H1 (cell line): ENCODE data around the gene MLH3. TPM values are rescaled to one million over a fixed set of nuclear protein-coding genes. Genes with fewer than 3 reads are reported as not detected.

Source experiments
- CTCF ChIA-PET: fragments of 300-600 bp; sonication (Branson Sonifier 250); formaldehyde crosslinking; loops from one replicate; lab custom pipeline; 2021; ENCODE audit not compliant: partially characterized antibody; lab: Charles Lee
- POLR2A ChIA-PET: fragments of 300-600 bp; sonication (Branson Sonifier 250); formaldehyde crosslinking; loops from one replicate; lab custom pipeline; 2021; ENCODE audit warnings: inconsistent platforms; ENCODE audit not compliant: partially characterized antibody; lab: Charles Lee
- DNase-seq, 2 experiments: peaks; one replicate each; pipeline versions ENCODE4 v3.0.0 to v3.0.0-alpha.2; 2010 to 2022; ENCODE audit warnings: low spot score in 2 of 2, low read depth in 1 of 2, mixed read lengths in 1 of 2
- FAIRE-seq: peaks from 2 replicates; lab custom pipeline; 2011; peaks lifted over from hg19 to GRCh38; lab: Jason Lieb, UNC
- H2AFZ ChIP-seq: 2 replicates; pipeline ENCODE4 v1.8.1; 2012; ENCODE audit warnings: low read length, inconsistent platforms
- H2AK5ac ChIP-seq: 2 replicates; pipeline ENCODE4 v1.6.1; 2013; ENCODE audit warnings: low read depth, low read length
- H2BK120ac ChIP-seq: replicated peaks from 2 replicates; pipeline ENCODE3; 2013; ENCODE audit warnings: low read depth, low read length, inconsistent platforms
- H2BK12ac ChIP-seq: 2 replicates; pipeline ENCODE4 v1.6.1; 2013; ENCODE audit warnings: low read depth, low read length
- H2BK15ac ChIP-seq: 2 replicates; pipeline ENCODE4 v1.6.1; 2013; ENCODE audit warnings: low read length
- H2BK20ac ChIP-seq: 2 replicates; pipeline ENCODE4 v1.6.1; 2013; ENCODE audit warnings: low read length
- H2BK5ac ChIP-seq: 2 replicates; pipeline ENCODE4 v1.6.1; 2013; ENCODE audit warnings: low read depth, low read length
- H3K14ac ChIP-seq: 2 replicates; pipeline ENCODE4 v1.6.1; 2013; ENCODE audit warnings: inconsistent platforms; ENCODE audit not compliant: insufficient read length
- H3K18ac ChIP-seq: 2 replicates; pipeline ENCODE4 v1.6.1; 2013; ENCODE audit warnings: low read length; ENCODE audit errors: extremely low read depth
- H3K23ac ChIP-seq: 2 replicates; pipeline ENCODE4 v1.6.1; 2013; ENCODE audit warnings: inconsistent platforms; ENCODE audit not compliant: insufficient read length
- H3K23me2 ChIP-seq: 2 replicates; pipeline ENCODE4 v1.6.1; 2013; ENCODE audit warnings: low read depth, low read length
- H3K27ac ChIP-seq: 2 replicates; pipeline ENCODE4 v1.6.1; 2011; ENCODE audit warnings: low read depth, low read length, inconsistent platforms
- H3K27me3 ChIP-seq, 4 experiments: replicated peaks in 1 of 4; 1 replicate in 1 of 4; 2 replicates in 3 of 4; pipeline versions ENCODE4 v1.6.1 to v1.8.1; 2011 to 2013; ENCODE audit warnings: low read length in 3 of 4, mild to moderate bottlenecking in 3 of 4, inconsistent platforms in 2 of 4, mixed read lengths in 2 of 4, moderate library complexity in 1 of 4; ENCODE audit not compliant: control insufficient read depth in 3 of 4, insufficient read depth in 3 of 4; ENCODE audit errors: extremely low read depth in 1 of 4
- H3K36me3 ChIP-seq, 4 experiments: 2 replicates each; pipeline versions ENCODE4 v1.6.1 to v1.8.1; 2011 to 2013; ENCODE audit warnings: mild to moderate bottlenecking in 4 of 4, low read length in 3 of 4, moderate library complexity in 2 of 4, control low read depth in 1 of 4, inconsistent platforms in 1 of 4; ENCODE audit not compliant: insufficient read depth in 4 of 4, control insufficient read depth in 2 of 4
- H3K4ac ChIP-seq: replicated peaks from 2 replicates; pipeline ENCODE3; 2013; ENCODE audit warnings: low read length, low read depth, mixed read lengths, inconsistent platforms; ENCODE audit not compliant: insufficient read length
- H3K4me1 ChIP-seq, 4 experiments: replicated peaks in 1 of 4; 1 replicate in 1 of 4; 2 replicates in 3 of 4; pipeline versions ENCODE4 v1.6.1 to v1.8.1; 2011 to 2013; ENCODE audit warnings: low read length in 3 of 4, inconsistent platforms in 2 of 4, mixed read lengths in 1 of 4; ENCODE audit not compliant: insufficient read depth in 4 of 4, control insufficient read depth in 3 of 4
- H3K4me2 ChIP-seq, 2 experiments: 2 replicates each; pipeline versions ENCODE4 v1.6.1 to v1.8.1; 2011 to 2013; ENCODE audit warnings: low read depth in 2 of 2, low read length in 2 of 2, control low read depth in 1 of 2, inconsistent platforms in 1 of 2, mild to moderate bottlenecking in 1 of 2; ENCODE audit not compliant: insufficient read depth in 1 of 2
- H3K4me3 ChIP-seq, 4 experiments: fragments of 200-600, 300-600 bp in 1 of 4; sonication (generic), shearing (Covaris generic), sonication (Bioruptor Twin) in 1 of 4; 2 replicates each; pipeline versions ENCODE4 v1.5.1 to v1.8.1; 2011 to 2016; ENCODE audit warnings: low read length in 4 of 4, low read depth in 3 of 4, control low read depth in 2 of 4, inconsistent platforms in 2 of 4, mild to moderate bottlenecking in 2 of 4, mixed read lengths in 1 of 4, moderate library complexity in 1 of 4; ENCODE audit not compliant: insufficient read depth in 2 of 4; ENCODE audit errors: extremely low read depth in 1 of 4
- H3K56ac ChIP-seq: replicated peaks from 2 replicates; pipeline ENCODE3; 2013; ENCODE audit warnings: low read depth, mild to moderate bottlenecking, mixed read lengths, low read length, inconsistent platforms; ENCODE audit not compliant: insufficient read length
- H3K79me1 ChIP-seq: 2 replicates; pipeline ENCODE4 v1.6.1; 2013; ENCODE audit warnings: low read depth, low read length, control low read depth
- H3K79me2 ChIP-seq, 2 experiments: 2 replicates each; pipeline versions ENCODE4 v1.6.1 to v1.8.1; 2012 to 2013; ENCODE audit warnings: low read length in 2 of 2, mild to moderate bottlenecking in 2 of 2, inconsistent platforms in 1 of 2; ENCODE audit not compliant: insufficient read depth in 2 of 2, control insufficient read depth in 1 of 2
- H3K9ac ChIP-seq, 4 experiments: replicated peaks in 1 of 4; 1 replicate in 1 of 4; 2 replicates in 3 of 4; pipeline versions ENCODE4 v1.6.1 to v1.8.1; 2011 to 2013; ENCODE audit warnings: low read depth in 3 of 4, low read length in 3 of 4, control low read depth in 2 of 4, mild to moderate bottlenecking in 2 of 4, moderate library complexity in 2 of 4, inconsistent platforms in 1 of 4; ENCODE audit errors: extremely low read depth in 1 of 4
- H3K9me3 ChIP-seq, 2 experiments: 2 replicates each; pipeline versions ENCODE4 v1.6.1 to v1.8.1; 2012 to 2013; ENCODE audit warnings: mild to moderate bottlenecking in 2 of 2, moderate library complexity in 2 of 2, control low read depth in 1 of 2, inconsistent platforms in 1 of 2, low read depth in 1 of 2, low read length in 1 of 2, mixed read lengths in 1 of 2; ENCODE audit not compliant: insufficient read depth in 2 of 2
- H4K20me1 ChIP-seq, 2 experiments: replicated peaks in 1 of 2; 2 replicates each; pipeline versions ENCODE3 to v1.8.1; 2011 to 2013; ENCODE audit warnings: inconsistent platforms in 2 of 2, low read length in 2 of 2, mild to moderate bottlenecking in 1 of 2; ENCODE audit not compliant: insufficient read depth in 2 of 2, control insufficient read depth in 1 of 2
- H4K5ac ChIP-seq: 2 replicates; pipeline ENCODE4 v1.6.1; 2013; ENCODE audit warnings: low read length, low read depth, mixed read lengths, inconsistent platforms; ENCODE audit not compliant: insufficient read length
- H4K8ac ChIP-seq: 2 replicates; pipeline ENCODE4 v1.8.0; 2013; ENCODE audit warnings: mild to moderate bottlenecking, moderate library complexity, low read length, inconsistent platforms; ENCODE audit not compliant: insufficient read depth; ENCODE audit errors: extremely low read depth
- H4K91ac ChIP-seq: replicated peaks from 2 replicates; pipeline ENCODE3; 2013; ENCODE audit warnings: low read length, mixed read lengths, inconsistent platforms; ENCODE audit not compliant: insufficient read length
- ASH2L ChIP-seq: fragments of 200-600, 300-600 bp; sonication (generic); IDR thresholded peaks from one replicate; pipeline ENCODE4 v1.7.1; 2017; ENCODE audit warnings: low read length
- BRCA1 ChIP-seq: IDR thresholded peaks from 2 replicates; pipeline ENCODE4 v1.6.1; 2012; ENCODE audit warnings: low read depth, low read length, improper control_type of control experiment
- CHD1 ChIP-seq: IDR thresholded peaks from 2 replicates; pipeline ENCODE4 v1.6.1; 2012; ENCODE audit warnings: low read depth, low read length, improper control_type of control experiment
- CHD2 ChIP-seq: IDR thresholded peaks from 2 replicates; pipeline ENCODE4 v1.6.1; 2012; ENCODE audit warnings: low read length, improper control_type of control experiment
- E2F6 ChIP-seq: IDR thresholded peaks from 2 replicates; pipeline ENCODE4 v1.6.1; 2012; ENCODE audit warnings: inconsistent platforms
- FOSL1 ChIP-seq: IDR thresholded peaks from 2 replicates; pipeline ENCODE4 v1.6.1; 2011; ENCODE audit warnings: mild to moderate bottlenecking, low read depth, low read length, moderate library complexity; ENCODE audit not compliant: insufficient read depth
- HDAC6 ChIP-seq: IDR thresholded peaks from one replicate; pipeline ENCODE4 v1.7.1; 2012; ENCODE audit warnings: low read depth, mild to moderate bottlenecking, inconsistent platforms, low read length, moderate library complexity
- KDM4A ChIP-seq: IDR thresholded peaks from one replicate; pipeline ENCODE4 v1.7.1; 2012; ENCODE audit warnings: low read depth, mild to moderate bottlenecking, moderate library complexity, low read length, inconsistent platforms; ENCODE audit not compliant: severe bottlenecking
- MAFK ChIP-seq: IDR thresholded peaks from 2 replicates; pipeline ENCODE4 v1.6.1; 2012; ENCODE audit warnings: low read depth, mild to moderate bottlenecking, improper control_type of control experiment, low read length
- SIX5 ChIP-seq: IDR thresholded peaks from 2 replicates; pipeline ENCODE4 v1.6.1; 2011; ENCODE audit warnings: mild to moderate bottlenecking, low read depth, low read length
- TEAD4 ChIP-seq: IDR thresholded peaks from 2 replicates; pipeline ENCODE4 v1.6.1; 2012; ENCODE audit warnings: low read depth, low read length, inconsistent platforms, mixed read lengths
- ZNF274 ChIP-seq: IDR thresholded peaks from 2 replicates; pipeline ENCODE4 v1.7.0; 2012; ENCODE audit warnings: low read length, borderline replicate concordance; ENCODE audit errors: extremely low read depth
- WGBS, 2 experiments: shearing (Covaris generic) in 1 of 2; methylation state at CpG; one replicate each; pipeline versions ENCODE4 v1.1.6 to v1.1.7; 2013 to 2015; ENCODE audit warnings: low lambda C conversion rate in 2 of 2, mixed read lengths in 2 of 2, inconsistent platforms in 1 of 2, low coverage in 1 of 2, missing lambda C conversion rate in 1 of 2; ENCODE audit not compliant: insufficient replicate concordance in 2 of 2, insufficient coverage in 1 of 2, insufficient read length in 1 of 2; ENCODE audit errors: extremely low coverage in 1 of 2, missing lambda C conversion rate in 1 of 2; 5-methylcytosine and 5-hydroxymethylcytosine counted together
- polyA plus RNA-seq, 7 experiments: library from polyadenylated mRNA; depleted of rRNA in 3 of 7; stranded (reverse) in 5 of 7; unstranded in 2 of 7; fragments of >200 nt in 5 of 7; fragments of 200-250 nt in 2 of 7; gene quantifications; 1 replicate in 5 of 7; 2 replicates in 1 of 7; 4 replicates in 1 of 7; pipeline versions ENCODE4 v1.2.1 to v1.2.3, GENCODE V29; 2011 to 2013; ENCODE audit warnings: missing spikeins in 2 of 7, mixed read lengths in 2 of 7
- total RNA-seq: library from RNA; stranded (reverse); fragmentation: NEBNext Ultra II Directional; extraction: Animal tissue kit (Norgen Biotek cat#: 25700); gene quantifications from 2 replicates; pipeline ENCODE4 v1.2.1, GENCODE V29; 2021
- TF ChIP-seq, protein P1 (sequence below): IDR thresholded peaks from 2 replicates; pipeline ENCODE4 v1.6.1; 2012; ENCODE audit warnings: inconsistent platforms

The MLH3 gene
- total and polyA plus RNA-seq, 2 of the 8 experiments (the other 6 are each of a cell fraction or from before 2014, with no cell fraction given): 9.3 to 20.1 TPM

- Histone ChIP-seq H3K23me2 (peaks cover 9% of the 10 kb centered on the region), H2AK5ac (no peak overlapping the region), H2BK20ac (no peak overlapping the region), H3K4me2 (no peak overlapping the region), H2AFZ (no peak overlapping the region), H3K56ac (no peak overlapping the region), H3K4ac (no peak overlapping the region), H4K8ac (no peak overlapping the region), H3K79me2 (peaks cover 0 to 10% of the 10 kb centered on the region in 2 experiments; a peak in 2 of 4 replicates), H3K4me1 (no peaks in the 10 kb centered on the region; a peak in 2 of 7 replicates), H3K14ac (no peak overlapping the region), H3K18ac (no peak overlapping the region), H3K9ac (no peak overlapping the region), H4K91ac (no peak overlapping the region), H4K5ac (no peak overlapping the region), H3K36me3 (peaks cover 0 to 9% (median 3%) of the 10 kb centered on the region in 4 experiments; a peak in 2 of 8 replicates), H2BK15ac (no peak overlapping the region), H3K4me3 (no peak overlapping the region), H2BK12ac (no peak overlapping the region), H4K20me1 (no peaks in the 10 kb centered on the region), H3K9me3 (no peaks in the 10 kb centered on the region), H2BK5ac (no peak overlapping the region), H3K27ac (no peak overlapping the region), H3K27me3 (no peaks in the 10 kb centered on the region), H3K23ac (no peak overlapping the region), H3K79me1 (peaks cover 5% of the 10 kb centered on the region; the same call in 1 of the 2 replicates), H2BK120ac (no peak overlapping the region)
- ChIA-PET POLR2A (no interaction called here), CTCF (no interaction called here)
- no peak for DNase-seq
- FAIRE-seq: no peak
- TF ChIP-seq, protein P1, sequence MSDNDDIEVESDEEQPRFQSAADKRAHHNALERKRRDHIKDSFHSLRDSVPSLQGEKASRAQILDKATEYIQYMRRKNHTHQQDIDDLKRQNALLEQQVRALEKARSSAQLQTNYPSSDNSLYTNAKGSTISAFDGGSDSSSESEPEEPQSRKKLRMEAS: no peak
- TF ChIP-seq BRCA1: no peak
- TF ChIP-seq ZNF274: no peak
- TF ChIP-seq CHD2: no peak
- no peak for TF ChIP-seq CHD1
- no peak for TF ChIP-seq TEAD4
- no peak for TF ChIP-seq E2F6
- TF ChIP-seq KDM4A: no peak
- no peak for TF ChIP-seq HDAC6
- no peak for TF ChIP-seq SIX5
- TF ChIP-seq FOSL1: no peak
- TF ChIP-seq MAFK: no peak
- no peak for TF ChIP-seq ASH2L
- 89% methylated on average over 2 of the region's 2 CpGs; no CpG with 5 or more reads in 1 of the 2 experiments for WGBS, 2 experiments
These were observed 8.4 kb upstream of the MLH3 start for GRCh38 chr14:75059642-75060041.
